GM23338 (cell line): ENCODE measurements around the gene HGFAC.

ENCODE experiments used
- CTCF ChIP-seq, 2 experiments: fragments of 200-600 bp in 1 of 2; sonication (generic) in 1 of 2; conservative IDR thresholded peaks; 2 replicates each; pipeline versions ENCODE4 v1.5.1 to v1.6.1; 2016 to 2017; ENCODE audit warnings: antibody characterized with exemption in 2 of 2, low read depth in 2 of 2, mild to moderate bottlenecking in 2 of 2, moderate library complexity in 1 of 2
- EZH2 ChIP-seq: fragments of 200-600 bp; sonication (generic); IDR thresholded peaks from one replicate; pipeline ENCODE4 v1.8.0; 2017; ENCODE audit warnings: antibody characterized with exemption, mild to moderate bottlenecking, low read depth; ENCODE audit not compliant: unreplicated experiment

DNA sequence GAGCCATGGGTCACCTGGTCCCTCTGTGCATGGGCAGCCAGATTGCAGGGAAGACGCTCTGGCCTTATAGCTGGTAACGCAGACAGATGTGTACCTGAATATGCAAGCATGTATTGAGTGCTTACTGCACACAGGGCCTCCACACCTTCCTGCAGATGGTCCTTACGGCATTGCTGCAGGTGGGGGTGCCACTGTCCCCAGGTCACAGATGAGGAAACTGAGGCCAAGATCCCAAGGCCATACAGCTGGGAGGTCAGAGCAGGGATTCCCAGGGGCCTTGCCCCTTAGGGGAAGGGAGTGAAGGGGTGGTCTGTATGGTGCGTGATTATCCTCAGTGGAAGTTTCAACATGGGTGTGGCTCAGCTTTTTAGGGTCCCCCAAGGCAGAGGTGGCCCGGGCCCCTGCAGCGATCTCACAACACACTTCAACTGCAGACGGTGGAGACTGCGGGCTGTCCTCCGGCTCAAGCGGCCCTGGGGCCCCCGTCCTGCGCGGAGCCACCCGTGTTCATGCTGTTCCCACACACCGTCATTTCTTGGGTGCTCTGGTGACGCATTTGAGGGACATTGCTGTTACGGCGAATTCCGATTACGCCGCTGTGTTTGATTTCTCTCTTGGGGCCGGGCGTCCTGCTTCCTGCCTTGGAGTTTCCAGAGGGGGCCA, 29.5 kb downstream of the HGFAC start:
- no peak for TF ChIP-seq EZH2
- no peak for TF ChIP-seq CTCF (conservative IDR thresholded peaks at IDR 0.05; ENCODE audit: low read depth in 2 of 2)
